Trophoblast cell (in vitro differentiated cells and primary cell): ENCODE measurements around the gene NIPA2.

Source experiments
- DNase-seq, 2 donors: peaks; one replicate each; pipeline ENCODE4 v3.0.0-alpha.2; 2016
- H2AFZ ChIP-seq: 2 replicates; pipeline ENCODE4 v1.6.1; 2013; ENCODE audit warnings: low read length, moderate library complexity, mild to moderate bottlenecking; ENCODE audit not compliant: insufficient read depth, poor library complexity
- H2AK5ac ChIP-seq: 2 replicates; pipeline ENCODE4 v1.6.1; 2013; ENCODE audit warnings: mild to moderate bottlenecking, low read length
- H2BK120ac ChIP-seq: 2 replicates; pipeline ENCODE4 v1.6.1; 2013; ENCODE audit warnings: low read length, mild to moderate bottlenecking, moderate library complexity; ENCODE audit not compliant: insufficient read depth, poor library complexity
- H2BK12ac ChIP-seq: 2 replicates; pipeline ENCODE4 v1.6.1; 2013; ENCODE audit warnings: mild to moderate bottlenecking, low read length, moderate library complexity
- H2BK5ac ChIP-seq: 2 replicates; pipeline ENCODE4 v1.6.1; 2013; ENCODE audit warnings: low read length, low read depth, moderate library complexity, mild to moderate bottlenecking; ENCODE audit not compliant: poor library complexity
- H3K14ac ChIP-seq: 2 replicates; pipeline ENCODE4 v1.6.1; 2013; ENCODE audit warnings: mild to moderate bottlenecking, low read length
- H3K18ac ChIP-seq: 2 replicates; pipeline ENCODE4 v1.6.1; 2013; ENCODE audit warnings: mild to moderate bottlenecking, low read length
- H3K23ac ChIP-seq: 2 replicates; pipeline ENCODE4 v1.6.1; 2013; ENCODE audit warnings: low read length
- H3K27ac ChIP-seq: 2 replicates; pipeline ENCODE4 v1.5.1; 2013; ENCODE audit warnings: low read depth, mild to moderate bottlenecking, inconsistent platforms, low read length, moderate library complexity
- H3K27me3 ChIP-seq: 2 replicates; pipeline ENCODE4 v1.6.1; 2013; ENCODE audit warnings: inconsistent platforms, mild to moderate bottlenecking, low read length, moderate library complexity; ENCODE audit not compliant: insufficient read depth
- H3K36me3 ChIP-seq, 2 experiments: 1 replicate in 1 of 2; 2 replicates in 1 of 2; pipeline ENCODE4 v1.6.1; 2013; ENCODE audit warnings: low read length in 2 of 2, mild to moderate bottlenecking in 2 of 2, moderate library complexity in 1 of 2; ENCODE audit not compliant: insufficient read depth in 2 of 2, control insufficient read depth in 1 of 2
- H3K4ac ChIP-seq: 2 replicates; pipeline ENCODE4 v1.6.1; 2013; ENCODE audit warnings: low read depth, mild to moderate bottlenecking, low read length, moderate library complexity
- H3K4me1 ChIP-seq, 2 experiments: 1 replicate in 1 of 2; 2 replicates in 1 of 2; pipeline ENCODE4 v1.6.1; 2013; ENCODE audit warnings: low read length in 2 of 2, mild to moderate bottlenecking in 2 of 2, moderate library complexity in 1 of 2; ENCODE audit not compliant: insufficient read depth in 2 of 2, control insufficient read depth in 1 of 2
- H3K4me2 ChIP-seq: 2 replicates; pipeline ENCODE4 v1.6.1; 2013; ENCODE audit warnings: inconsistent platforms, mild to moderate bottlenecking, low read length, moderate library complexity
- H3K4me3 ChIP-seq: 2 replicates; pipeline ENCODE4 v1.5.1; 2013; ENCODE audit warnings: mild to moderate bottlenecking, low read depth, low read length, inconsistent platforms
- H3K79me1 ChIP-seq: one replicate; pipeline ENCODE4 v1.6.1; 2013; ENCODE audit warnings: low read length
- H3K79me2 ChIP-seq: 2 replicates; pipeline ENCODE4 v1.6.1; 2013; ENCODE audit warnings: low read length, mild to moderate bottlenecking; ENCODE audit not compliant: control insufficient read depth, insufficient read depth, poor library complexity
- H3K9ac ChIP-seq: 2 replicates; pipeline ENCODE4 v1.6.1; 2013; ENCODE audit warnings: mild to moderate bottlenecking, low read length
- H3K9me3 ChIP-seq: 2 replicates; pipeline ENCODE4 v1.6.1; 2013; ENCODE audit warnings: low read depth, mild to moderate bottlenecking, control low read depth, inconsistent platforms, low read length; ENCODE audit not compliant: insufficient read depth
- H4K12ac ChIP-seq: 2 replicates; pipeline ENCODE4 v1.6.1; 2013; ENCODE audit warnings: low read depth, mild to moderate bottlenecking, low read length, moderate library complexity
- H4K8ac ChIP-seq: 2 replicates; pipeline ENCODE4 v1.6.1; 2013; ENCODE audit warnings: low read depth, mild to moderate bottlenecking, low read length, moderate library complexity
- H4K91ac ChIP-seq: one replicate; pipeline ENCODE4 v1.6.1; 2013; ENCODE audit warnings: low read depth, mild to moderate bottlenecking, low read length, moderate library complexity
- WGBS: extraction: QIAGEN DNeasy Blood & Tissue Kit; methylation state at CpG from one replicate; pipeline ENCODE4 v1.1.7; 2013; ENCODE audit warnings: missing lambda C conversion rate; ENCODE audit not compliant: insufficient read length, insufficient coverage; ENCODE audit errors: extremely low coverage; 5-methylcytosine and 5-hydroxymethylcytosine counted together

Gene NIPA2

GRCh38 chr15:22867886-22868285 is 29.4 kb downstream of the NIPA2 start:
- Histone ChIP-seq H3K14ac (no peak overlapping the region), H2AFZ (no peak overlapping the region), H3K4me3 (no peak overlapping the region), H3K36me3 (peaks cover 39 to 47% of the 10 kb centered on the region in 2 experiments), H3K27ac (no peak overlapping the region), H3K4ac (no peak overlapping the region), H3K18ac (no peak overlapping the region), H4K91ac (no peak overlapping the region), H3K4me2 (no peak overlapping the region), H2AK5ac (no peak overlapping the region), H2BK12ac (no peak overlapping the region), H3K9me3 (no peaks in the 10 kb centered on the region), H2BK5ac (no peak overlapping the region), H3K27me3 (no peaks in the 10 kb centered on the region), H4K12ac (no peak overlapping the region), H3K4me1 (peaks cover 2 to 3% of the 10 kb centered on the region in 2 experiments), H2BK120ac (no peak overlapping the region), H3K79me2 (no peaks in the 10 kb centered on the region), H3K23ac (no peak overlapping the region), H3K79me1 (peaks cover 3% of the 10 kb centered on the region), H3K9ac (no peak overlapping the region), H4K8ac (no peak overlapping the region)
- no CpG with 5 or more reads among the region's 6 CpGs for WGBS
- no peak for DNase-seq

- H3K9me3 ChIP-seq: no peaks in the 10 kb centered on the region
- no peak overlapping the region for H3K14ac ChIP-seq
- H2AFZ ChIP-seq: no peak overlapping the region
- no peak overlapping the region for H4K91ac ChIP-seq
- H3K79me1 ChIP-seq: peaks cover 5% of the 10 kb centered on the region
- H2AK5ac ChIP-seq: no peak overlapping the region
- peaks cover 33 to 41% of the 10 kb centered on the region in 2 experiments for H3K36me3 ChIP-seq
- no peaks in the 10 kb centered on the region for H3K27me3 ChIP-seq
- no peak for DNase-seq
- H3K4me1 ChIP-seq: peaks cover 6 to 7% of the 10 kb centered on the region in 2 experiments
- no peak overlapping the region for H4K8ac ChIP-seq
- no peaks in the 10 kb centered on the region for H3K79me2 ChIP-seq
- H2BK12ac ChIP-seq: no peak overlapping the region
- no peak overlapping the region for H3K4me2 ChIP-seq
- no peak overlapping the region for H3K4ac ChIP-seq
- no peak overlapping the region for H3K4me3 ChIP-seq
- H3K9ac ChIP-seq: no peak overlapping the region
- no CpG with 5 or more reads among the region's 4 CpGs for WGBS
- H3K23ac ChIP-seq: no peak overlapping the region
- no peak overlapping the region for H2BK120ac ChIP-seq
- H3K27ac ChIP-seq: no peak overlapping the region
- no peak overlapping the region for H2BK5ac ChIP-seq
- no peak overlapping the region for H4K12ac ChIP-seq
- H3K18ac ChIP-seq: no peak overlapping the region
Observed at GRCh38 chr15:22868495-22868894, 30.0 kb downstream of the NIPA2 start.

- H3K79me2 ChIP-seq: no peaks in the 10 kb centered on the region
- H2BK12ac ChIP-seq: no peak overlapping the region
- no peak overlapping the region for H3K4ac ChIP-seq
- no peak overlapping the region for H2BK120ac ChIP-seq
- H2AFZ ChIP-seq: no peak overlapping the region
- no peak overlapping the region for H3K9ac ChIP-seq
- no peak overlapping the region for H4K91ac ChIP-seq
- H3K4me1 ChIP-seq: peaks cover 9 to 11% of the 10 kb centered on the region in 2 experiments
- H2BK5ac ChIP-seq: no peak overlapping the region
- no peaks in the 10 kb centered on the region for H3K27me3 ChIP-seq
- no peak overlapping the region for H3K27ac ChIP-seq
- no peak overlapping the region for H3K14ac ChIP-seq
- WGBS: no CpG with 5 or more reads among the region's 9 CpGs
- no peak overlapping the region for H3K18ac ChIP-seq
- peaks cover 32 to 41% of the 10 kb centered on the region in 2 experiments for H3K36me3 ChIP-seq
- no peak overlapping the region for H2AK5ac ChIP-seq
- H3K4me2 ChIP-seq: no peak overlapping the region
- H3K79me1 ChIP-seq: peaks cover 7% of the 10 kb centered on the region
- no peak overlapping the region for H3K23ac ChIP-seq
- H3K4me3 ChIP-seq: no peak overlapping the region
- no peak overlapping the region for H4K12ac ChIP-seq
- no peak overlapping the region for H4K8ac ChIP-seq
- DNase-seq: no peak
- no peaks in the 10 kb centered on the region for H3K9me3 ChIP-seq
Observed at GRCh38 chr15:22868928-22869327, 30.5 kb downstream of the NIPA2 start.

GRCh38 chr15:22869856-22870255 is 31.4 kb downstream of the NIPA2 start:
- Histone ChIP-seq H3K4me3 (no peak overlapping the region), H3K9me3 (no peaks in the 10 kb centered on the region), H3K4ac (no peak overlapping the region), H3K4me2 (no peak overlapping the region), H3K36me3 (peaks cover 34 to 44% of the 10 kb centered on the region in 2 experiments), H2BK12ac (no peak overlapping the region), H3K14ac (no peak overlapping the region), H3K27ac (no peak overlapping the region), H4K8ac (no peak overlapping the region), H3K79me1 (peaks cover 4% of the 10 kb centered on the region), H3K9ac (no peak overlapping the region), H3K79me2 (no peaks in the 10 kb centered on the region), H3K23ac (no peak overlapping the region), H3K18ac (no peak overlapping the region), H4K91ac (no peak overlapping the region), H4K12ac (no peak overlapping the region), H2AFZ (no peak overlapping the region), H2BK120ac (no peak overlapping the region), H2AK5ac (no peak overlapping the region), H3K27me3 (no peaks in the 10 kb centered on the region), H3K4me1 (peaks cover 14 to 15% of the 10 kb centered on the region in 2 experiments), H2BK5ac (no peak overlapping the region)
- DNase-seq: no peak
- WGBS: no CpG with 5 or more reads among the region's 12 CpGs
